Peyer's patch (tissue), 4 donors: ENCODE data around the gene EEF1A2.

Experiments used
- POLR2A ChIP-seq, 2 donors: fragments of 450-650 bp; IDR thresholded peaks; one replicate each; pipeline ENCODE4 v1.5.1; 2017; ENCODE audit warnings: antibody characterized with exemption in 2 of 2, mild to moderate bottlenecking in 2 of 2, moderate library complexity in 2 of 2
- TF ChIP-seq, protein P1 (sequence below), 6 experiments: fragments of 450-650 bp in 4 of 6; fragments of 200-600 bp in 2 of 6; sonication (generic) in 1 of 6; IDR thresholded peaks; one replicate each; pipeline ENCODE4 v1.5.1; 2017 to 2019; ENCODE audit warnings: antibody characterized with exemption in 6 of 6, mild to moderate bottlenecking in 3 of 6, moderate library complexity in 1 of 6

DNA sequence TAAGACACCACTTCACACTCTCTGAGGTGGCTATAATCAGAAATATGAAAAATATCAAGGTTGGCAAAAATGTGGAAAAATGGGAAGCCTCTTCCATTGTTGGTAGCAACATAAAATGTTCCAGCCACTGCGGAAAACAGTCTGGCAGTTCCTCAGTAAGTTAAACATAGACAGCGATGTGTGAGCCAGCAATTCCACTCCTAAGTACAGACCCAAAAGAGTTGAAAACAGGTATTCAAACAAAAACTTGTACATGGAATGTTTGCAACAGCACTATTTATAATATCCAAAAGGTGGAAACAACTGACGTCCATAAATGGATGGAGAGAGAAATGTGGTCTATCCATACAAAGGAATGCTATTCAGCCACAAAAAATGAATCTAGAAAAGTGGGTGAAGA lies 14.3 kb upstream of the EEF1A2 start:
- TF ChIP-seq, protein P1, sequence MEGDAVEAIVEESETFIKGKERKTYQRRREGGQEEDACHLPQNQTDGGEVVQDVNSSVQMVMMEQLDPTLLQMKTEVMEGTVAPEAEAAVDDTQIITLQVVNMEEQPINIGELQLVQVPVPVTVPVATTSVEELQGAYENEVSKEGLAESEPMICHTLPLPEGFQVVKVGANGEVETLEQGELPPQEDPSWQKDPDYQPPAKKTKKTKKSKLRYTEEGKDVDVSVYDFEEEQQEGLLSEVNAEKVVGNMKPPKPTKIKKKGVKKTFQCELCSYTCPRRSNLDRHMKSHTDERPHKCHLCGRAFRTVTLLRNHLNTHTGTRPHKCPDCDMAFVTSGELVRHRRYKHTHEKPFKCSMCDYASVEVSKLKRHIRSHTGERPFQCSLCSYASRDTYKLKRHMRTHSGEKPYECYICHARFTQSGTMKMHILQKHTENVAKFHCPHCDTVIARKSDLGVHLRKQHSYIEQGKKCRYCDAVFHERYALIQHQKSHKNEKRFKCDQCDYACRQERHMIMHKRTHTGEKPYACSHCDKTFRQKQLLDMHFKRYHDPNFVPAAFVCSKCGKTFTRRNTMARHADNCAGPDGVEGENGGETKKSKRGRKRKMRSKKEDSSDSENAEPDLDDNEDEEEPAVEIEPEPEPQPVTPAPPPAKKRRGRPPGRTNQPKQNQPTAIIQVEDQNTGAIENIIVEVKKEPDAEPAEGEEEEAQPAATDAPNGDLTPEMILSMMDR (IDR thresholded peaks at IDR 0.05): no peak
- no peak for TF ChIP-seq POLR2A (IDR thresholded peaks at IDR 0.05)
